Neural cell (in vitro differentiated cells): Measurements from ENCODE around the gene KRT76. TPM values are rescaled to one million over a fixed set of nuclear protein-coding genes. Genes with fewer than 3 reads are reported as not detected.

ENCODE experiments used
- H2AFZ ChIP-seq: fragments of 200-600, 300-800 bp; sonication (generic), shearing (Covaris generic); 2 replicates; pipeline ENCODE4 v1.6.0; 2014; ENCODE audit warnings: low read depth, mild to moderate bottlenecking, antibody characterized with exemption, low read length, moderate library complexity
- H3F3A ChIP-seq: fragments of 200-600 bp; shearing (Covaris generic); 2 replicates; pipeline ENCODE4 v1.6.1; 2016; ENCODE audit warnings: mild to moderate bottlenecking, moderate library complexity, mixed read lengths, antibody characterized with exemption, low read length; ENCODE audit not compliant: insufficient read depth, poor library complexity, severe bottlenecking
- H3K27ac ChIP-seq: fragments of 200-600, 300-800 bp; sonication (generic), shearing (Covaris generic); 2 replicates; pipeline ENCODE4 v1.5.1; 2014; ENCODE audit warnings: mild to moderate bottlenecking, low read length, moderate library complexity
- H3K27me3 ChIP-seq: fragments of 300-800, 200-600 bp; sonication (generic), shearing (Covaris generic); 2 replicates; pipeline ENCODE4 v1.6.0; 2014; ENCODE audit warnings: mild to moderate bottlenecking, low read depth, low read length, moderate library complexity; ENCODE audit not compliant: insufficient read depth
- H3K36me3 ChIP-seq: fragments of 300-800, 200-600 bp; sonication (generic), shearing (Covaris generic); 2 replicates; pipeline ENCODE4 v1.5.1; 2014; ENCODE audit warnings: mild to moderate bottlenecking, antibody characterized with exemption, low read length, moderate library complexity; ENCODE audit not compliant: insufficient read depth
- H3K4me2 ChIP-seq: fragments of 300-800, 200-600 bp; sonication (generic), shearing (Covaris generic); 2 replicates; pipeline ENCODE4 v1.6.0; 2014; ENCODE audit warnings: mild to moderate bottlenecking, low read length
- H3K4me3 ChIP-seq: fragments of 300-800, 200-600 bp; sonication (generic), shearing (Covaris generic); 2 replicates; pipeline ENCODE4 v1.5.1; 2014; ENCODE audit warnings: mild to moderate bottlenecking, low read length, moderate library complexity
- H3K79me2 ChIP-seq: fragments of 200-600 bp; shearing (Covaris generic); replicated peaks from 2 replicates; pipeline ENCODE4 v1.6.0; 2014; ENCODE audit warnings: mild to moderate bottlenecking, low read length, moderate library complexity; ENCODE audit not compliant: insufficient read depth
- H3K9ac ChIP-seq: fragments of 300-800, 200-600 bp; sonication (generic), shearing (Covaris generic); 2 replicates; pipeline ENCODE4 v1.6.1; 2016; ENCODE audit warnings: mild to moderate bottlenecking, low read length, mixed read lengths
- H3K9me2 ChIP-seq: fragments of 200-600 bp; shearing (Covaris generic); 2 replicates; pipeline ENCODE4 v1.6.1; 2016; ENCODE audit warnings: mild to moderate bottlenecking, low read length, mixed read lengths; ENCODE audit not compliant: insufficient read depth
- H3K9me3 ChIP-seq: fragments of 200-600, 300-800 bp; sonication (generic), shearing (Covaris generic); 2 replicates; pipeline ENCODE4 v1.6.1; 2016; ENCODE audit warnings: mild to moderate bottlenecking, mixed run types, low read length, moderate library complexity, mixed read lengths
- H4K20me1 ChIP-seq: fragments of 200-600 bp; shearing (Covaris generic); 2 replicates; pipeline ENCODE4 v1.6.1; 2016; ENCODE audit warnings: mild to moderate bottlenecking, mixed run types; ENCODE audit not compliant: insufficient read depth
- CTCF ChIP-seq: fragments of 450-650 bp; IDR thresholded peaks from 2 replicates; pipeline ENCODE4 v1.5.1; 2014; ENCODE audit warnings: antibody characterized with exemption, mild to moderate bottlenecking, moderate library complexity; ENCODE audit not compliant: poor library complexity, severe bottlenecking
- EP300 ChIP-seq: fragments of 450-650 bp; conservative IDR thresholded peaks from 2 replicates; pipeline ENCODE4 v1.6.1; 2014; ENCODE audit warnings: antibody characterized with exemption, mild to moderate bottlenecking, moderate library complexity; ENCODE audit not compliant: poor library complexity, severe bottlenecking
- EZH2 ChIP-seq: fragments of 200-600, 300-800 bp; shearing (Covaris generic), sonication (generic); IDR thresholded peaks from 2 replicates; pipeline ENCODE4 v1.6.1; 2014; ENCODE audit warnings: antibody characterized with exemption, low read length, borderline replicate concordance, mild to moderate bottlenecking; ENCODE audit not compliant: insufficient read depth, poor library complexity, severe bottlenecking
- MXI1 ChIP-seq: fragments of 450-650 bp; conservative IDR thresholded peaks from 2 replicates; pipeline ENCODE4 v1.6.1; 2014; ENCODE audit warnings: antibody characterized with exemption, mild to moderate bottlenecking; ENCODE audit not compliant: poor library complexity, severe bottlenecking
- POLR2AphosphoS5 ChIP-seq: IDR thresholded peaks from 2 replicates; pipeline ENCODE4 v1.6.1; 2012
- RAD21 ChIP-seq: fragments of 450-650 bp; conservative IDR thresholded peaks from 2 replicates; pipeline ENCODE4 v1.6.1; 2014; ENCODE audit warnings: antibody characterized with exemption, mild to moderate bottlenecking, moderate library complexity
- REST ChIP-seq: IDR thresholded peaks from 2 replicates; pipeline ENCODE4 v1.6.1; 2012; ENCODE audit warnings: borderline replicate concordance
- SMC3 ChIP-seq: fragments of 450-650 bp; conservative IDR thresholded peaks from 2 replicates; pipeline ENCODE4 v1.6.1; 2014; ENCODE audit warnings: antibody characterized with exemption, mild to moderate bottlenecking, moderate library complexity; ENCODE audit not compliant: poor library complexity
- TAF1 ChIP-seq: IDR thresholded peaks from 2 replicates; pipeline ENCODE4 v1.6.1; 2012; ENCODE audit warnings: low read depth
- polyA plus RNA-seq: library from polyadenylated mRNA; depleted of rRNA; stranded (reverse); fragments of >200 nt; gene quantifications from 2 replicates; pipeline ENCODE4 v1.2.3, GENCODE V29; 2014

The KRT76 gene
- polyA plus RNA-seq, 1 donor from 2014 or later = not detected

- Histone ChIP-seq H3K4me3 (no peak overlapping the region), H3K36me3 (no peaks in the 10 kb centered on the region), H3K27ac (no peak overlapping the region), H3K79me2 (no peaks in the 10 kb centered on the region), H3K4me2 (no peak overlapping the region), H3K9ac (no peak overlapping the region), H3K27me3 (no peaks in the 10 kb centered on the region), H3F3A (no peaks in the 10 kb centered on the region), H2AFZ (no peak overlapping the region), H4K20me1 (no peaks in the 10 kb centered on the region), H3K9me2 (no peaks in the 10 kb centered on the region), H3K9me3 (no peaks in the 10 kb centered on the region)
- TF ChIP-seq POLR2AphosphoS5 = no peak
Measured at GRCh38 chr12:52722680-52723079, 54.5 kb downstream of the KRT76 start.

GRCh38 chr12:52721838-52722470, 55.2 kb downstream of the KRT76 start:
- H3K79me2 ChIP-seq = no peaks in the 10 kb centered on the region
- H3K4me3 ChIP-seq = no peak overlapping the region
- H3K27me3 ChIP-seq = no peaks in the 10 kb centered on the region
- no peaks in the 10 kb centered on the region for H3K9me2 ChIP-seq
- no peaks in the 10 kb centered on the region for H3K9me3 ChIP-seq
- H2AFZ ChIP-seq = no peak overlapping the region
- no peaks in the 10 kb centered on the region for H3F3A ChIP-seq
- no peaks in the 10 kb centered on the region for H3K36me3 ChIP-seq
- no peaks in the 10 kb centered on the region for H4K20me1 ChIP-seq
- TF ChIP-seq POLR2AphosphoS5 = no peak
- no peak for TF ChIP-seq TAF1
- TF ChIP-seq MXI1 = no peak
- no peak for TF ChIP-seq REST
- TF ChIP-seq EZH2 = no peak
- no peak for TF ChIP-seq CTCF
- no peak for TF ChIP-seq SMC3
- no peak for TF ChIP-seq EP300
- TF ChIP-seq RAD21 = no peak
- H3K4me2 ChIP-seq = no peak overlapping the region
- H3K27ac ChIP-seq = no peak overlapping the region
- no peak overlapping the region for H3K9ac ChIP-seq
